ENCODE measurements around the gene AQP11.
A peak's percentile ranks its signal among the peaks of the same experiment; 100 is the strongest.
"Not testable (repeated sequence)": the region's sequence is repeated elsewhere in the genome, so short reads cannot be mapped to it uniquely, and the experiment has no call there.

Gene AQP11, protein sequence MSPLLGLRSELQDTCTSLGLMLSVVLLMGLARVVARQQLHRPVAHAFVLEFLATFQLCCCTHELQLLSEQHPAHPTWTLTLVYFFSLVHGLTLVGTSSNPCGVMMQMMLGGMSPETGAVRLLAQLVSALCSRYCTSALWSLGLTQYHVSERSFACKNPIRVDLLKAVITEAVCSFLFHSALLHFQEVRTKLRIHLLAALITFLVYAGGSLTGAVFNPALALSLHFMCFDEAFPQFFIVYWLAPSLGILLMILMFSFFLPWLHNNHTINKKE

DNA sequence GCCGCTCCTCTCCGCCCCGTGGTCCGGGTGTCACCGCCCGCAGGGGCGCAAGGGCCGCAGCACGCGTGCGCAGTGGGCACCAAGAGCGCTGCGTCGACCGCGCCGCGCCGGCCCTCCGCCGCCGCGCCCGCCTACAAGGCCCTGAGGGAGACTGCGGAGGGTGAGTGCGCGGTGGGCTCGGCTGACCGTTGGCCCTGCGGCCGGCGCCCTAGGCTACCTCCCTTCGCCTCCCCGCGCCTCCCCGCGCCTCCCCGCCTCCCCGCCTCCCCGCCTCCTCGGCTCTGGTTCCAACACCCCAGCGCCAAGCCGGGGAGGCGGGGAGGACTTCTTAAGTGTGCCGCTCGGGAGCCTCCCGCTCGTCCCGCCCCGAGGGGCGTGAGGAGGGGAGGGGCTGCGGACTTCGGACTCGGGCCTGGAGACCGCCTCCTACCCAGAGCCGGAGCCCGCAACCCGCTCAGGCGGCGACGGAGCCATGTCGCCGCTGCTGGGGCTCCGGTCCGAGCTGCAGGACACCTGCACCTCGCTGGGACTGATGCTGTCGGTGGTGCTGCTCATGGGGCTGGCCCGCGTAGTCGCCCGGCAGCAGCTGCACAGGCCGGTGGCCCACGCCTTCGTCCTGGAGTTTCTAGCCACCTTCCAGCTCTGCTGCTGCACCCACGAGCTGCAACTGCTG, at the start of gene AQP11:
Gene AQP11, plus strand, starts transcription at position 433 of the 673 bp plus-strand sequence. Its CDS starts 40 bp downstream, at position 473.
- DNase-seq = peak; percentile 90
- in situ Hi-C loops (cut with HindIII; ENCODE audit: low pct_ligation_motif_present, low pct_unique_long_range_greater_than_20kb, low sequenced_read_pairs) = no loop called here

DNA sequence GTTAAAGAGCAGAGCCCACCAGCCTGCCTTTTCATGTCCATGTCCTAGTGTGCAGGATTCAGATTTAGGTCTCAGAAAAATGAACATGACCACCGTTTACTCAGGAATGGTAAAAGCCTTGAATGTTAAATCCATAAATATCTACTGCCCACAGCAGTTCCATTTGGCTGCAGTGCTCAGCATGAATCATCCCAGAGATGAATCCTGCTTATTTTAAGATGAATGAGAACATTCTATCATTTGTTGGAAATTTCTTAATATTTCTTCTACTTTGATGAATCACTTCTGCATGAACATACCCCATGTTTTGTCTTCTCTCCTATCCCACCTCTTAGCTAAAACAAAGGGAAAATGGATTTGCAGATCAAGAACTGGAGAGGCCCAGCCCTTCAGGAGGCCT, 47.5 kb upstream of the AQP11 start:
- in situ Hi-C loops (cut with HindIII; ENCODE audit: low pct_ligation_motif_present, low pct_unique_long_range_greater_than_20kb, low sequenced_read_pairs) = no loop called here
- DNase-seq = no peak

DNA sequence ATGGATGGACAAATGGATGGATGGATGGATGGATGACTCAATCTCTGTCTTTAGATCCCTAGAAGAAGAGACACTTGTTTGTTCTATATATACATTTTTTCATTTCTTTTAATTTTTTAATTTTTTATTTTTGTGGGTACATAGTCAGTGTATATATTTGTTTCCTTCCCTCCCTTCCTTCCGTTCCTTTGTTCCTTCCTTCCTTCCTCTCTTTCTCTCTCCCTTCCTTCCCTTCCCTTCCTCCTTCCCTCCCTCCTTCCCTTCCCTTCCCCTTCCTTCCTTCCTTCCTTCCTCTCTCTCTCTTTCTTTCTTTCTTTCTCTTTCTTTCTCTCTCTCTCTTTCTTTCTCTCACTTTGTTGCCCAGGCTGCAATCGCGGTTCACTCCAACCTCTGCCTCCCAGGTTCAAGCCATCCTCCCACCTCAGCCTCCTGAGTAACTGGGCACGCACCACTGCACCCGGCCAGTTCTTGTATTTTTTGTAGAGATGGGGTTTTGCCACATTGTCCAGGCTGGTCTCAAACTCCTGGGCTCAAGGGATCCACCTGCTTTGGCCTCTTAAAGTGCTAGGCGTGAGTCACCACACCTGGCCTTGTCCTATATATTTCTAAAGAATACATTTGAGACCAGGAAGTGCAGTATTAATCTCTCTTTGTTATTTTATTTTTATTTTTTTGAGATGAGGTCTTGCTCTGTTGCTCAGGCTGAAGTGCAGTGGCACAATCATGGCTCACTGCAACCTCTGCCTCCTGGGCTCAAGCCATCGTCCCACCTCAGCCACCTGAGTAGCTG, 42.5 kb upstream of the AQP11 start:
- in situ Hi-C loops (cut with HindIII; ENCODE audit: low pct_ligation_motif_present, low pct_unique_long_range_greater_than_20kb, low sequenced_read_pairs) = no loop called here

DNA sequence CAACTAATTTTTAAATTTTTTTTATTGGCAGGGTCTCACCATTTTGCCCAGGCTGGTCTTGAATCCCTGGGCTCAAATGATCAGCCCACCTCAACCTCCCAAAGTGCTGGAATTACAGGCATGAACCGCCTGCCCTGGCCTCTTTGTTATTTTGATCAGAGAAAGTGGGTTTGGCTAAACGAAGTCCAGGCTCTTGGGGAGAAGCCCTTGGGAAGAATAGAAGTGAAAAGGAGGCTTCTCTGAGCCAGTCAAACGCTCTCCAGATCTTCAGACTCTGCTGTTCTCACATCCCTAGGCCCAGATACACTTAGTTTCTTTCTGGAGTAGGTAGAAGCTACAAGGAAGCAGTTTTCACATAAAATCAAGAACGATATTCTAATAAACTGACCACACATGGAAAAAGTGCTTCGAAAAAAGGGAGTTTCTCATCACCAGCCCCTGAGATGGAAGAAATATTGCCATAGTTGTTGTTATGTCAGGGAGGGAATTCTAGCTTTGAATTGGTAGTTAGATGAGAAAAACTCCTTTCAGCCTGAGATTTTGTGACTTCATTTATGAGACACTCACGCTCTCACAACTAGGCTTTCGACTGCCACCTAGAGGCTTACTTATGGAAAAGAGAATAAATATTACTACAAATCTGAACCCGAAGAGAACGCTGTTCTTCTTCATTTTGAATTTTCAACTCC, 41.7 kb upstream of the AQP11 start:
- in situ Hi-C loops (cut with HindIII; ENCODE audit: low pct_ligation_motif_present, low pct_unique_long_range_greater_than_20kb, low sequenced_read_pairs) = no loop called here
- DNase-seq = peak; percentile 62

More for the DNA sequence above, 42.5 kb upstream of the AQP11 start:
- DNase-seq = no peak

DNA sequence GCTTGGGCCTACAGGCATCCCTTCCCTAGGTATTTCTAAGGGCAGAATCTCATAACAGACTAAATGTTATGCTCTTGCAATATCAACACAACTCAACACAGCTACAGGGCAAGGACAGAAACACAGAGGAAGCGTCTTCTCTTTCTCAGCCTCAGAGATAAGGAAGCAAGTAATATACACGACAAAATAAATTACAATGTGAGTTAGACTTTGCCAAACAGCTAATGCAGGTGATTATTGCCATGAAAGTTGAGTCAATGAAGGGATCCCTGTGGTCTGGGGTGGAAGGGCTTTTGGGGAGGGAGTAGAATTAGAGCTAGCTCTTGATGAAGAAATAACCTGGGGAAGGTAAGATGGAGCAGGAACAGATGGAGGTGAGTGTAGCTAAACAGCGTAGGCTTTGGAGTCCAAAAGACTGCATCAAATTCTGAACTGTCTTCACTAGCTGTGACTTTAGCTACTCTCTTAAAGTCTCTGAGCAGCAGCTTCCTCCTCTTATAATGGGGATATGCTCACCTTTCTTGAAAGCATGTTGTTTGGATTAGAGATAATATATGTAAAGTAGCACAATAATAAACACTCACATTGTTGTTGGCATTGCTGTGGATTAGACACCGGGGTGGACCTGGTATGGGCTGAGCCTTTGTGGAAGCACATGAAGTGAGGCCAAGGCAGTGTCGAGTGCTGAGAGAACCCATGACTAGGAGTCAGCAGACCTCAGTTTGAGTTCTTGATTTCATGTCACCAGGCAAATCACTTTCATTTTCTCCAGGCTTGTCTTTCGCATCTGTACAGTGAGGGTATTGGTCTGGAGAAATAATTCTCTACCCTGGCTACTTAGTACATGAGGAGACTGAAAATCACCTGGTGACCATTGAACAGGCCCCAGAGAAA, 41.0 kb upstream of the AQP11 start:
- in situ Hi-C loops (cut with HindIII; ENCODE audit: low pct_ligation_motif_present, low pct_unique_long_range_greater_than_20kb, low sequenced_read_pairs) = no loop called here
- DNase-seq = no peak

DNA sequence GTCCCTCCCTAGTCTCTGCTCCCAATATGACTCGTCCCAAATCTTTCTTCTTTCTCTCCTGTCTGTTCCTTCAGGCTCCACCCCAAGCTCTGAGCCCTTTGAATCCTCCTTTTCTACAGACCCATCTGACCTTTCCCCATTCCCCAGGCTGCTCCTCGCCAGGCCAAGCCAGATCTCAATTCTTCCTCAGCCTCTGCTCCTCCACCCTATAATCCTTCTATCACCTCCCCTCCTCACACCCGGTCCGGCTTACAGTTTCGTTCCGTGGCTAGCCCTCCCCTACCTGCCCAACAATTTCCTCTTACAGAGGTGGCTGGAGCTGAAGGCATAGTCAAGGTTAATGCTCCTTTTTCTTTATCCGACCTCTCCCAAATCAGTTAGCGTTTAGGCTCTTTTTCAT, 38.3 kb upstream of the AQP11 start:
- DNase-seq; in situ Hi-C loops (cut with HindIII; ENCODE audit: low pct_ligation_motif_present, low pct_unique_long_range_greater_than_20kb, low sequenced_read_pairs): not testable (repeated sequence)

DNA sequence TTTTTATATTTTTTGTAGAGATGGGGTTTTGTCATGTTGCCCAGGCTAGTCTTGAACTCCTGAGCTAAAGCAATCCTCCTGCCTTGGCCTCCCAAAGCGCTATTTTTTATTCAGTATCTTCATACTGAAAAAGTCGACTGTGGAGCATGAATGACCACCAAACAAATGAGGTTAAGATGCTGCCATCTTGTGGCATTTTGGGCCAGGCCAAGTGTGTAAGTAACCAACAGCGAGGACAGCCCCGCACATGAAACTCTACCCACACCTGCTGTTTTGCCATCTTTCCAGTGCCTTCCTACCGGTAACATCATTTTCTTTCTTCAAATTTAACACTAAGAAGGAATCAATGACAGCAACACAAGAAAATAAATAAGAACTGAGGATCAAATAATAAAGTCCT, 32.2 kb upstream of the AQP11 start:
- peak; percentile 7 for DNase-seq
- in situ Hi-C loops (cut with HindIII; ENCODE audit: low pct_ligation_motif_present, low pct_unique_long_range_greater_than_20kb, low sequenced_read_pairs) = no loop called here

DNA sequence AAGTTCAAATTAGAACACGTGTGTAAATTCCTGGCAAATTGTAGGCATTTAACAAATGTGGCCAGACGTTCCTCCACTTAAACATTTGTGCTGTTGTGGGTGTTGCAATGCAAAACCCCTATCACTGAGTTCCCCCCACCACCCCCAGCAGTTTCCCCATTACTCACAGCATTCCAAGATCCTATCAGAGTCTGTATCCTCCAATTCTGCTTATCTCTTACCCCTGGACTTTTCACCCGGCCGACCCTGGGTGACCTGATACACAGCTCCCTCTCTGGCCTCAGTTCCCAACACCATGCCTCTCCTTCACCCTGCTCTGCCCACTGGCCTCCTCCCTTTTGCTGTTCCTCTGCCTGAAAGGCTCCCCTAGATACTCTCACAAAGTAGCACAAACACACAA, 31.4 kb upstream of the AQP11 start:
- no peak for DNase-seq
- in situ Hi-C loops (cut with HindIII; ENCODE audit: low pct_ligation_motif_present, low pct_unique_long_range_greater_than_20kb, low sequenced_read_pairs) = no loop called here

DNA sequence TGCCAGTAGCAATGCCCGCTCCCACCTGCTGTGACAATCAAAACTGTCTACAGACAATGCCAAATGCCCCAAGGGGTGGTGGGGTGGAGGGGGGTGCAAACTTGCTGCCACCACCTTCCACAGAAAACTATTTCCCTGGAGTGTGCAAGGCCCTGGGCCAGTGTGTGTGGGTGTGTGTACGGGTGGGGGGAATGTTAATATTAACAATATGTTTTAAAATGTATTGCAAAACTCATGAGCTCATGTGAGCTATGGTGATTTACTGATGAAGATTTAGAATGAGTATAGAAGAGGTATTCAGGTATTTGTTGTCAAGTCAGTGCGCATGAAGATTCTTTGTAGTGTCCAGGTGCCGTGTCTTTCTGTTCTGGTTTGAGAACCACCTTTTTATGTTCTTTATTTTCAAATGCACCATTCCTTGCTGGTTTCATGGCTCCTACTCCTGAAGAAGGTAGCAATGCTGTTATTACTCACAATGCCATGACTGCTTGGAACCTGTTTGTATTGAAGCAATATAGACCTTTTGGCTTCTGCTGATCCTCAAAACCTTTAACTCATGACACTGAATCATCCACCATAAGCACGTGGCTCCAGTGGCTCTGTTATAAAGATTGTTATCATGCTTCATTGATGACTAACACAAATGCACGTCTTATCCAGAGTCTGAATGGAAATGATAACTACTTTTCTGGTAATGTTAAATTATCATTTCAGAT, 29.9 kb upstream of the AQP11 start:
- peak; percentile 38 for DNase-seq
- in situ Hi-C loops (cut with HindIII; ENCODE audit: low pct_ligation_motif_present, low pct_unique_long_range_greater_than_20kb, low sequenced_read_pairs) = no loop called here

DNA sequence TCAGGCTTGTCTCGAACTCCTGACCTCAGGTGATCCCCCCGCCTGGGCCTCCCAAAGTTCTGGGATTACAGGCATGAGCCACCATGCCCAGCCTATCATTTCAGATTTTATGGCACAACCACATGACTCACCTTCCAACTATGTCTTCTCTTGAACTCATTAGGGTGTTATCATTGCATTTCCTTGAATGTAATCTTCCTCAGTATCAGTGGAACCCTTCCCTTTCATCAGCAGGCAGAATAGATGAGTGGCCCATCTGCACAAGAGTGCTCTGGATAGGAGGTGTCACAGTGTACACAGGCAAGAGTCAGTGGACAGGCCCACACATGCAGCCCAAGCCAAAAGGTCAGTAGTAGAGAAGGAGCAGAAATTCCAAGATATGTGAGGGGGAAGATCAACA, 29.1 kb upstream of the AQP11 start:
- in situ Hi-C loops (cut with HindIII; ENCODE audit: low pct_ligation_motif_present, low pct_unique_long_range_greater_than_20kb, low sequenced_read_pairs) = no loop called here
- peak; percentile 12 for DNase-seq

DNA sequence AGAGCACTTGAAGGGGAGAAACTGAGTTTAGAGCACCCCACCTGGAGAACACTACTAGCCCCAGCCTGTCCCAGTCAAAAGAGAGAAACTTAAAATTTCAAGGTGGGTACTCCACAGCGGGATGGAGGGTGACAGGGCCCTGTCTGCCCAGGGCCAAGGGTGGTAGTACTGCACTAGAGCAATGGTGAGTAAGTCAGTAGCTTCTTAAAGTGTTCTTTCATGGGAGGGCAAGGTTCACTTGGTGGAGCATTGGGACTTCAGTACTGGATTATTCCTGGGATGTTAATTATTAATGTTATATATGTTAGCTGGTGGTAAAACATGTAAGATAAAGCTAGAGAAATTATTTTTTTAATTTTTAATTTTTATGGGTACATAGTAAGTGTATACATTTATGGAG, 28.5 kb upstream of the AQP11 start:
- in situ Hi-C loops (cut with HindIII; ENCODE audit: low pct_ligation_motif_present, low pct_unique_long_range_greater_than_20kb, low sequenced_read_pairs) = no loop called here
- DNase-seq = no peak

DNA sequence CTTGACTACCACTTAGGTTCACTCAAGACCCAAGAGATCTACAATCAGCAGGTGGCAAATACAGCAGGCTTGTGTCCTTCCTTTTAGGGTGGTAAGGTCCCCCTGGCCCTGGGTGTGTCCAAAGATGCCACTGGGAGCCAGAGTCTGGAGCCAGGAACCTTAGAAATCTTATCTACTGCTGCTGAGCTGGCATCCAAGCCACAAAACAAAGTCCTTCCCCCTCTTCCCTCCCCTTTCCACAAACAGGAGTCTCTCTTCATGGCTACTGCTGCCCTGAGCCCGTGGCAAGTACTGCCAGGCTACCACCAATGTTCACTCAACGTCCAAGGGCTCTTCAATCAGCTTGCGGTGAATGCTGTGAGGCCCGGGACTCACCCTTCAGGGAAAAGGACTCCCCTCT, 21.4 kb upstream of the AQP11 start:
- in situ Hi-C loops (cut with HindIII; ENCODE audit: low pct_ligation_motif_present, low pct_unique_long_range_greater_than_20kb, low sequenced_read_pairs) = no loop called here
- no peak for DNase-seq

DNA sequence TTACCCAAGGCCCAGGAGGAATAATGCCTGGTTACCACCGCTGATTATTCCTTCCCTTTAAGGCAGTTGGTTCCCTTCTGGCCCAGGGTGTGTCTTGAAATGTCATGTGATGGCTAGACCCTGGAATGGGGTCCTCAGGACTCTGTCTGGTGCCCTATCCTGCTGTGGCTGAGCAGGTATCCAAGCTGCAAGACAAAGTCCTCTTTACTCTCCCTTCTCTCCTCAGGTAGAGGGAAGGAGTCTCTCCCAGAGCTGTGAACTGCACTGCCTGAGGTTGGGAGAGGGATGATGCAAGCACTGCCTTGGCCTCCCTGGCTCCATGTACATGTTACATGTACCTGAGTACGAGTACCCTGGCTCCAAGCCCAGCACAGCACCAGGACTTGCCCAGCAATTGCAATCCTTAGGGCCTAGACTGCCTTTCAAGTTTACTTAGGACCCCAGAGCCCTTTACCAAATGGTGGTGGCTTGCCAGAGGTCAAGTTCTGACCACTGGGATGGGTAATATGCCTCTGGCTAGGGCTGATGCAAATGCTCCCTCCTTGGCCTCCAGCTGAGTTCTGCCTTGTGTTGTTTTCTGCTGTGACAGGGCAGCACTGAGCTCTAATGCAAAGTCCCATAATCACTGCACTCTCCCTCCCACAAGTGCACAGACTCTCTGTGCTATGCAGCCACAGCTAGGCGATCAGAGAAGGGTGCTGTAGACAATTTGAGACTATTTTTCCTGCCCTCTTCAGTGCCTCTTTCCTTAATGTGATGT, 20.7 kb upstream of the AQP11 start:
- in situ Hi-C loops (cut with HindIII; ENCODE audit: low pct_ligation_motif_present, low pct_unique_long_range_greater_than_20kb, low sequenced_read_pairs) = no loop called here
- no peak for DNase-seq

DNA sequence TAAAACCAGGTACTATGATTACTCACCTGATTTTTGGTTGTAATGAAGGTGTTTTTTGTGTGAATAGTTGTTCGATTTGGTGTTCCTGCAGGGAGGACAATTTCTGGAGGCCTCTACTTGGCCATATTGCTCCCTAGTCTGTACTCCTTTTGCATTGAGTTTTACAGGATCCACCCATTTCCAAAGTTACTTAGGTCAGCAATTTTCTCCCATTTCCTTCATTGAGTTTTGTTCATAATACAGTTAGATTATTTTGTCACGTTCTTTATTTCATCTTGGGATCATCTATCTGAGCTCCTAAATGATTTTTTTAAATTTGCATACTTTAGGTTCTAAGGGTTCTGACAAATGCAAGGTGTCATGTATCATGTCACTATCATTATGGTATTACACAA, 20.1 kb upstream of the AQP11 start:
- no peak for DNase-seq
- in situ Hi-C loops (cut with HindIII; ENCODE audit: low pct_ligation_motif_present, low pct_unique_long_range_greater_than_20kb, low sequenced_read_pairs) = no loop called here

DNA sequence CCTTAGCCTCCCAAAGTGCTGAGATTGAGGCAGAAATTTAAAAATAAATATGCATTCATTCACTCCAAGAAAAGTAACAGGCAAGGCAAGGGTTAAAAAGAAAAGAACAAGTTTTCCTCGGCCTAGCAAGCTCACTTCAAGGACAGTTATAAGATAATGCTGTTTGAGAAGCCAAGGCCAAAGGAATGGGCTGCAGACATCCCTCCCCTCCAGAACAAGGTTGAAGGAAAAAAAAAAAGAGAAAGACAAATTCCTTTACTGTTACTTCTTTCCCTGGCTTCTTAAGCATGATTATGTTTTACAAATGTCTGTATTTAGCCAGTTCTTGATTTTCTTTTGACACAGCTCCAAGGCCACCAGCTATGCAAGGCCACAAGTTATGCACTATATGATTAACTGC, 18.9 kb upstream of the AQP11 start:
- DNase-seq; in situ Hi-C loops (cut with HindIII; ENCODE audit: low pct_ligation_motif_present, low pct_unique_long_range_greater_than_20kb, low sequenced_read_pairs): not testable (repeated sequence)

DNA sequence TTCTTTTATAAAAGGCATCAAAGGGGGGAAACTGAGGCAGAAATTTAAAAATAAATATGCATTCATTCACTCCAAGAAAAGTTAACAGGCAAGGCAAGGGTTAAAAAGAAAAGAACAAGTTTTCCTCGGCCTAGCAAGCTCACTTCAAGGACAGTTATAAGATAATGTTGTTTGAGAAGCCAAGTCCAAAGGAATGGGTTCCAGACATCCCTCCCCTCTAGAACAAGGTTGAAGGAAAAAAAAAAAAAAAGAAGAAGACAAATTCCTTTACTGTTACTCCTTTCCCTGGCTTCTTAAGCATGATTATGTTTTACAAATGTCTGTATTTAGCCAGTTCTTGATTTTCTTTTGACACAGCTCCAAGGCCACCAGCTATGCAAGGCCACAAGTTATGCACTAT, 14.3 kb upstream of the AQP11 start:
- DNase-seq; in situ Hi-C loops (cut with HindIII; ENCODE audit: low pct_ligation_motif_present, low pct_unique_long_range_greater_than_20kb, low sequenced_read_pairs): not testable (repeated sequence)

Measured in ACHN (cell line).